HG03039 (cell line): ENCODE measurements around the gene MOBP.

Source experiments
- ATAC-seq: cut with Tn5 transposase; IDR thresholded peaks from one replicate; pipeline ENCODE4 v1.9.1; 2021; ENCODE audit warnings: mild to moderate bottlenecking, moderate library complexity; ENCODE audit not compliant: unreplicated experiment

The MOBP gene

DNA sequence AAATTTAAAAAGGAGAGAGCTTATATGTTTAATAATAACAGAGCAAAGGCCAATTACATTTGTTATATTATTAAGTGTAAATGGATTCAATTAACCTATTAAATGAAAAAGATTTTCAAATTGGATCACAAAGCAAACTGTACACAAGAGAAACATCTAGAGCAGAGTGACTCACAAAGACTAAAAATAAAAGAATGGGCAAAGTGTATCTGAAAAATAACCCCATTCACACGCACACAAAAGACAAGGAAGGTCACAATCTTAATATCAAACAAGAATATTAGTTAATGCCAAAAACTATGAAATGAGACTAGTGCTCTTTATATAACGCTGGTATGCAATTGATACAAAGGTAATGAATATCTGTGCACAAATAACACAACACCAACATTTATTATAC lies 65.7 kb downstream of the MOBP start:
- no peak for ATAC-seq

DNA sequence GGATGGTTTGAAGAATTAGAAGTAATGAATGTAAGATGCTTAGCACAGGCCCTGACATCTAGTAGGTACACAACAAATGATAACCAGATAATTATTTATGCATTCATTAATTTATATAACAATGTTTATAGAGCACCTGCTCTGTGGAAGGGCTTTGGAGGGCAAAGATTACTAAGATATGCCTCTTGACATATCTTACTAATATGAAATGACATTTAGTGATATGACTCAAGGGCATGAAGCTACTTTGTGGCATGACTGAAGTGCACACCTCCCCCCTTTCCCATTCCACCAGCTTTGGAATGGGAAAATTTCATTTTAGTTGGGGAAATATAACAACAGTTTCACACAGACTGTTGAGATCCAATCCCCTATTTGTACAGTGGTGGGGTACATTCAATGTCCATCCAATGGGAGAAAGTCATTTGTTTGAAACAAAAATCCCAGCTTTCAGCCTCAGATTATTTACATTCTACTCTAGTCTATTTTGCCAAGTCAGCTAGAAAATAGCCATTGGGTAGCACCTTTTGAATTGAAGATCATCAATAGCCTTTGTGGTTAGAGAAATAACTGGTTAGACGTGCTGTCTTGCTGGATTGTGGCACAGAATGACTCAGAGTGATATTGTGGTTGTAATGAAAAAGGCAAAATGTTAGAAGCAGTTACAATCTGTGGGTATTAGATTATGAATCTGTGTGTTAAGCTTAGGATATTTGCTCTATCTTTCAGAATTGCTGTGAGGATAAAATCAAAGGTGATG lies 72.9 kb downstream of the MOBP start:
- ATAC-seq: no peak

DNA sequence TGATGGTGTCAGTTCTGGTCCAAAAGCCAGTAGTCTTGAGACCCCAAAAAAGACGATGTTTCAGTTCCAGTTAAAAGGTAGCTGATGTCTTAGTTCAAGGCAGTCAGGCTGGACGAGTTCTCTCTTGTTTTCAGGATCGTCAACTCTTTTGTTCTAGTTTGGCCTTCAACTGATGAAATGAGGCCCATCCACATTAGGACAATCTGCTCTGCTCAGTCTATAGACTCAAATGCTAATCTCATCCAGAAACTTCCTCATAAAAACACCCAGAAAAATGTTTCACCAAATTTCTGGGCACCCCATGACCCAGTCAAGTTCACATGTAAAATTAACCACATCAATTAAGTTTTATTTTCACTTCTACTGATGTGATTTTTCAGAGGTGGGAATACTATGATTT lies 74.0 kb downstream of the MOBP start:
- no peak for ATAC-seq

DNA sequence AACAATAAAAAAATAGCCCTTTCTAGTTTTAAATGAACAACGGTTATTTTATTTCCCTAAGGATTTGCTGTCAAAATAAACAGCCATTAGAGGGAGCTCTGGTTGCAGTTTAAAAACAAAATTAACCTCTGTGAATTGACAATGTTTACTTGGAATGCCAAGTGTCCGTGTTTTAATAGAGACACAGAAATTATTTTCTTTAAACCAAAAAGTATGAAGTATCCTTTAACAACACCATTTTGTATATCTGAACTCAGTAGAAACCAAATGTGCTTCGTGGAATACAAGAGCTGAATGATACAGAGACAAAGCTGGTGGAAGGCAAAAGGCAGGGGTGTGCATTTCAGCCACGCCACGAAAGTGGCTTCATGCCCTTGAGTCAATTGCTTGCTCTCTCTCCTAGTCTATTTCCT lies 74.4 kb downstream of the MOBP start:
- ATAC-seq: no peak

DNA sequence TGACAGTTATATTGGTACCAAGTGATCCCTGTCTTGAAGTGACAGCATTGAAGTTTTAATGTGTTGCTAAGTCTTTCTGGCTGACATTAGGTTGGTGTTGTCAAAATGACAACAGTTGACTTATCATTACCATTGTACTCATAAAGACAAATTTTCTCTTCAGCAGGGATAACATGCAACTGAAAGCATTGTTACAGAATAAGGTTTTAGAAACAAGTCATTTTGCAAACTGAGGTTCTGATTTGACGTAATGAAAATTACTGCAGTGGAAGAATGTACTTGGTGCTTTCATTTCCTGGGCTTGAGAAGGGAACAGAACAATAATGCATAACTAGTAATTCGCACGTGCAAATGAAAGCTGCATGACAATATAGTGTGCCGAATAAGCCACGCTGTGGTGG lies 75.1 kb downstream of the MOBP start:
- no peak for ATAC-seq

DNA sequence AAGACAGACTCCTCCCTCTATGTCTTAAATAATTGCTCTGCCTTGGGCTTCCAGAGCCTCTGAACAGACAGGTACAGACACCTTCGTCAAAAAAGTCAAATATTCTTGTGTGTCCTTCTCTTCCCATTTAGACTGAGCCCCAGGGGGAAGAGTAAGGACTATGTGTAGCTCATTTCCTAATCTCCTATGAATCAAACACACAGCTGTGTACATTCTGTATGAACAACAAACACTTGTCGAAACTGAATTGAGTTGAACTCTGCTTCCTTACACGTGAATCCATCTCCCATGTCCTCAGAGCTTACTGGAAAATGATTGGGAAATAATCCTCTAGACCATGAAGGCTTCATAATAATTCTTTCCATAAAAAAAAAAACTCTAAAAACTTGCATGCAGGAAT lies 80.8 kb downstream of the MOBP start:
- ATAC-seq: no peak

DNA sequence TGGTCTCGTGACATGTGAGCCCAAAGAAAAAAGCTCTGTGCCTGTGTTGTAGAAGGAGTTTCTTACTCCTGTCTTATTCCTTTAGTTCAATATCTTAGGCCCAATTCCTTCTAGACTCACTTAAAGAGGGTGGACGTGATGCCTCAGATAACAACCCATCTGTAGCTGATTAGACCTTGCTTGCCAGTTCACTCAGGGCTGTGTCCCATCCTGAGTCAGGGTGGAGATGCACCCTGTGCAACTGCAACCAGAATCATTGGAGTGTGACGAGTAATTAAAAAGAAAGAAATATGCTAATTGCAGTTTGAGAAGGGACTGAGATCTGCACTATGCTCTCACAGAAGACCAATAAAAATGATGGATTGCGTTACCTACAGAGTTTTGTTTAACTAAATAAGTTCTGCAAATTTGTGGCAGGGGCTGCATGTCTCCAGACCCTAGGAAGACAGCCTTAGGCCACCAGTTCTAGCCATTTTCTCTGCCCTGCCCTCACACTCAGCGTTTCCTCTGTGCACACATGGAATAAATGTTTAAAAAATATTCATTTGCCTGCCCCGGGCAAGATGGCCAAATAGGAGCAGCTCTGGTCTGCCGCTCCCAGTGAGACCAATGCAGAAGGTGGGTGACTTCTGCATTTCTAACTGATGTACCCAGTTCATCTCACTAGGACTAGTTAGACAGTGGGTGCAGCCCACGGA lies 83.0 kb downstream of the MOBP start:
- no peak for ATAC-seq
